MCF 10A (cell line): ENCODE data around the gene PRDM8. TPM values are rescaled to one million over a fixed set of nuclear protein-coding genes. Genes with fewer than 3 reads are reported as not detected.

ENCODE experiments used
- BruUV-seq: library from RNA; stranded (reverse); fragments of 400-500 nt; replicated peaks from 2 replicates; lab custom pipeline; 2021; lab: Mats Ljungman, UMichigan
- CTCF ChIA-PET: fragments of 300-600 bp; sonication (Branson Sonifier 250); formaldehyde crosslinking; extraction: SDS; loops from one replicate; lab custom pipeline; 2021; ENCODE audit warnings: antibody characterized with exemption, inconsistent platforms; lab: Yijun Ruan, JAX
- POLR2A ChIA-PET: fragments of 300-600, 350-650 bp; sonication (Branson Sonifier 250); formaldehyde crosslinking; extraction: SDS; loops from one replicate; lab custom pipeline; 2020; ENCODE audit warnings: antibody characterized with exemption, inconsistent platforms; lab: Yijun Ruan, JAX
- DNase-seq: peaks from one replicate; pipeline ENCODE4 v3.0.0-alpha.2; 2018; ENCODE audit not compliant: unreplicated experiment
- H3K27ac Mint-ChIP-seq: one replicate; pipeline ENCODE4 v1.8.0; 2022; ENCODE audit warnings: mild to moderate bottlenecking, low read depth, mixed read lengths; ENCODE audit not compliant: unreplicated experiment
- H3K27me3 Mint-ChIP-seq: one replicate; pipeline ENCODE4 v1.8.0; 2022; ENCODE audit warnings: mixed read lengths; ENCODE audit not compliant: insufficient read depth, unreplicated experiment
- H3K36me3 Mint-ChIP-seq: one replicate; pipeline ENCODE4 v1.8.0; 2022; ENCODE audit warnings: mild to moderate bottlenecking, moderate library complexity, mixed read lengths; ENCODE audit not compliant: insufficient read depth, unreplicated experiment
- H3K4me1 Mint-ChIP-seq: one replicate; pipeline ENCODE4 v1.8.0; 2022; ENCODE audit warnings: mixed read lengths; ENCODE audit not compliant: insufficient read depth, unreplicated experiment
- H3K4me3 Mint-ChIP-seq: one replicate; pipeline ENCODE4 v1.8.0; 2022; ENCODE audit warnings: mild to moderate bottlenecking, moderate library complexity, mixed read lengths; ENCODE audit not compliant: unreplicated experiment
- H3K9me3 Mint-ChIP-seq: one replicate; pipeline ENCODE4 v1.8.0; 2022; ENCODE audit warnings: mixed read lengths; ENCODE audit not compliant: unreplicated experiment
- intact Hi-C: fragments of 100-400 bp; cut with micrococcal nuclease; formaldehyde crosslinking; loops from 2 replicates; pipeline ENCODE4 v1.14.1; 2022
- total RNA-seq: library from RNA; stranded (reverse); gene quantifications from 2 replicates; pipeline ENCODE4 v1.2.3, GENCODE V29; 2022
- TF ChIP-seq, protein P1 (sequence below): fragments of 200-600 bp; IDR thresholded peaks from one replicate; pipeline ENCODE4 v1.8.0; 2022; ENCODE audit warnings: antibody characterized with exemption, mild to moderate bottlenecking; ENCODE audit not compliant: unreplicated experiment

PRDM8 gene
- total RNA-seq, 1 experiment from 2014 or later: 4.9 TPM

DNA sequence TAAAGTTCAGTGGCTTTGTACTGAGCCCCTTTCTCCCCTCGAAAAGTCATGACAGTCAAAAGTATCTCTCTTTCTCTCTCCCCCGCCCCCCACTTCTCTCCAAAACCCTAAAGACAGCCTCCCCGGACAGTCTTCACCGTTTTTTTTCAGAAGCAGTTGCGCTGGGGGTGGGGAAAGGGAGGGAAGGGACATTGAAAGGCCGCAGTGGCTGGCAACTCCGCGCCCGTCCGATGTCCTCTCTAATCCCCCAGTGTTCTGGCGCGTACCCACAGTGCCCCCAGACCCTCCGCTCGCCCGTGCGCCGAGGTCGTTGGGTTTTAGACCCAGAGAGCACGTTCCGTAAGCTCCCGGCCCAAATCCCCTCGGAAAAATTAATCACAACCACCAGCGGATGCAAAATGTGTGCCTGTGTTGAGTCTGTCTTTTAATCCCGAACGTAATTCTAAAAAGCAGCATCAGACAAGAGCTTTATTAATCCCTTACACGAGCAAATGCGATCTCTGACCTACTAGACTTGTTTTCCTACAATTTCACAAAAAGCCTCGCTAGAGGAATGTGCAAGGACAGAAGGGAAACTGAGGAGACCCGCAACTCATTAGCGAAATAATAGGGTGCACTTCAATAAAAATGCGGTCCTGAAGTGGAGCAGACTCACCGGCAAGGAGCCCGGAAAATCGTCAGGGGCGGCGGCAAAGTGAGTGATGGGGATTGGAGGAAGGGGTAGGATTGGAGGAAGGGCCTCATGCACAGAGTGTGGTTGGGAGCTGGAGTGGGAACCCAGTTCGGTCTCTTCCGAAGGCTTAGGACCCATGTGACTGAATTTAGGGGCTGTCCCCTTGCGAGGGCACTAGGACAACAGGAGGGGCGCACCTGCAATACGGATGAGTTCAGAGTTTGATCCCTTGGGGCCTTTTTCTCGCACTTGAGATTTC is 12.2 kb upstream of the PRDM8 start:
- Mint-ChIP-seq H3K36me3 (no peaks in the 10 kb centered on the region), H3K4me3 (peak overlapping the region; percentile 92), H3K9me3 (no peaks in the 10 kb centered on the region), H3K4me1 (peaks cover 24% of the 10 kb centered on the region), H3K27me3 (no peaks in the 10 kb centered on the region), H3K27ac (peak overlapping the region; percentile 83)
- TF ChIP-seq, protein P1, sequence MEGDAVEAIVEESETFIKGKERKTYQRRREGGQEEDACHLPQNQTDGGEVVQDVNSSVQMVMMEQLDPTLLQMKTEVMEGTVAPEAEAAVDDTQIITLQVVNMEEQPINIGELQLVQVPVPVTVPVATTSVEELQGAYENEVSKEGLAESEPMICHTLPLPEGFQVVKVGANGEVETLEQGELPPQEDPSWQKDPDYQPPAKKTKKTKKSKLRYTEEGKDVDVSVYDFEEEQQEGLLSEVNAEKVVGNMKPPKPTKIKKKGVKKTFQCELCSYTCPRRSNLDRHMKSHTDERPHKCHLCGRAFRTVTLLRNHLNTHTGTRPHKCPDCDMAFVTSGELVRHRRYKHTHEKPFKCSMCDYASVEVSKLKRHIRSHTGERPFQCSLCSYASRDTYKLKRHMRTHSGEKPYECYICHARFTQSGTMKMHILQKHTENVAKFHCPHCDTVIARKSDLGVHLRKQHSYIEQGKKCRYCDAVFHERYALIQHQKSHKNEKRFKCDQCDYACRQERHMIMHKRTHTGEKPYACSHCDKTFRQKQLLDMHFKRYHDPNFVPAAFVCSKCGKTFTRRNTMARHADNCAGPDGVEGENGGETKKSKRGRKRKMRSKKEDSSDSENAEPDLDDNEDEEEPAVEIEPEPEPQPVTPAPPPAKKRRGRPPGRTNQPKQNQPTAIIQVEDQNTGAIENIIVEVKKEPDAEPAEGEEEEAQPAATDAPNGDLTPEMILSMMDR: no peak
- ChIA-PET POLR2A (interaction anchor here (0.5 to 2.4 kb wide), 5 partner anchors 28 to 870 kb away, joined by 3 to 9 read pairs (median 4); partner anchors contain the start of gene ANTXR2), CTCF (interaction anchor here (0.6 to 1.5 kb wide), 31 partner anchors 8 to 1234 kb away, joined by 3 to 7 read pairs (median 3); no protein-coding TSS in a partner anchor)
- TSS peak; percentile 52 for BruUV-seq
- intact Hi-C loops: loop anchor here (1.0 to 10.0 kb wide), 4 partner anchors 30 to 1140 kb away; partner anchors contain the start of gene ANTXR2
- DNase-seq: no peak

- Mint-ChIP-seq H3K9me3 (no peaks in the 10 kb centered on the region), H3K36me3 (no peaks in the 10 kb centered on the region), H3K4me1 (peaks cover 18% of the 10 kb centered on the region), H3K27me3 (no peaks in the 10 kb centered on the region), H3K27ac (no peak overlapping the region), H3K4me3 (peak overlapping the region; percentile 92)
- DNase-seq: no peak
- no TSS peak for BruUV-seq
- ChIA-PET CTCF (interaction anchor here (0.7 to 1.4 kb wide), 10 partner anchors 19 to 1234 kb away, joined by 3 to 7 read pairs (median 3); no protein-coding TSS in a partner anchor), POLR2A (interaction anchor here (0.7 to 1.8 kb wide), 3 partner anchors 27 to 1201 kb away, joined by 3 to 6 read pairs (median 4); partner anchors contain the start of gene ANTXR2)
- intact Hi-C loops: loop anchor here (10.0 kb wide), 1 partner anchor 1141 kb away; no protein-coding TSS in a partner anchor
- TF ChIP-seq, protein P1: no peak
These were observed 11.3 kb upstream of the PRDM8 start for GRCh38 chr4:80185787-80186548.

DNA sequence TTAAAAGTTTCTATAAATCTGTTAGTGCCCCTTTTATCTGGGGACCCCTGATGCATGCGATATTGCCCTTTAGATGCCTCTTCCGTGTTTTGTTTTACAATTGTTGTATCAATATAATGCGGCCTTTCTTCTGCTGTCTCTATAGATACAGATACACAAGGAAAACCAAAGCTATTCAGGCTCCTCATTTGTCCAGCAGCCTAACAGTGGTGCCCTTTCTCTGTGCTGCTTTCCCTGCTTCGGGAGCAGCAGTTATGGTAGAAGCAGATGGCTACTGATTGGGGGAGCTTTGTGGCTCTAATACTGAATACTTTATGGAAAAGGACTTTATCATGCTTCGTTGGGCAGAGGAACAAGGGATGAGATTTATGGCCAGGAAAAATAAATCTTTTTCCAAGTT is 10.6 kb upstream of the PRDM8 start:
- intact Hi-C loops: loop anchor here (10.0 kb wide), 1 partner anchor 1142 kb away; no protein-coding TSS in a partner anchor
- POLR2A ChIA-PET: interaction anchor here (0.7 to 1.8 kb wide), 2 partner anchors 114 to 1202 kb away, joined by 3 to 4 read pairs; partner anchors contain the start of gene ANTXR2

More for the DNA sequence above, 10.6 kb upstream of the PRDM8 start:
- no peak for DNase-seq
- Mint-ChIP-seq H3K27ac (no peak overlapping the region), H3K36me3 (no peaks in the 10 kb centered on the region), H3K4me1 (peaks cover 13% of the 10 kb centered on the region), H3K27me3 (no peaks in the 10 kb centered on the region), H3K4me3 (no peak overlapping the region), H3K9me3 (no peaks in the 10 kb centered on the region)
- CTCF ChIA-PET: interaction anchor here (0.8 to 1.4 kb wide), 5 partner anchors 9 to 264 kb away, joined by 3 read pairs; no protein-coding TSS in a partner anchor
- BruUV-seq: no TSS peak
- TF ChIP-seq, protein P1: no peak
